ENCODE results near the gene DEPDC7.

The DEPDC7 gene

GRCh38 chr11:33055375-33055774 lies 39.7 kb downstream of the DEPDC7 start:
- Histone ChIP-seq H3K9me3 (ENCODE audit: control insufficient read depth, insufficient read depth, low read depth, low read length) (no peaks in the 10 kb centered on the region), H3K4me1 (ENCODE audit: control insufficient read depth, insufficient read depth, low read length) (no peaks in the 10 kb centered on the region), H3K4me3 (ENCODE audit: low read depth, low read length) (no peak overlapping the region), H3K27ac (ENCODE audit: extremely low read depth, low read depth, low read length) (no peak overlapping the region), H3K36me3 (ENCODE audit: control insufficient read depth in 2 of 2, insufficient read depth in 1 of 2, low read length in 2 of 2) (peaks cover 0 to 50% of the 10 kb centered on the region in 2 experiments; a peak in 2 of 3 replicates)
- ChIA-PET POLR2A (no interaction called here), CTCF (interaction anchor here (1.8 kb wide), 1 partner anchor 11 kb away, joined by 12 read pairs; no protein-coding TSS in a partner anchor)
- TF ChIP-seq ZNF501 (tag by site-specific recombination; IDR thresholded peaks at IDR 0.05) (no peak), ZNF530 (tag by site-specific recombination; IDR thresholded peaks at IDR 0.05; ENCODE audit: low read depth) (no peak), MYNN (tag by site-specific recombination; IDR thresholded peaks at IDR 0.05; ENCODE audit: borderline replicate concordance) (no peak), KLF7 (tag by site-specific recombination; IDR thresholded peaks at IDR 0.05; ENCODE audit: borderline replicate concordance) (no peak), ZSCAN5A (tag by site-specific recombination; IDR thresholded peaks at IDR 0.05) (no peak), ZNF837 (tag by site-specific recombination; IDR thresholded peaks at IDR 0.05) (no peak)

GRCh38 chr11:33057284-33057683 lies 41.6 kb downstream of the DEPDC7 start:
- H3K9me3 ChIP-seq (ENCODE audit: control insufficient read depth, insufficient read depth, low read depth, low read length): no peaks in the 10 kb centered on the region
- POLR2A ChIA-PET: interaction anchor here (0.6 to 1.0 kb wide), 2 partner anchors 12 to 18 kb away, joined by 3 read pairs; partner anchors contain the start of gene TCP11L1
- no peaks in the 10 kb centered on the region for H3K4me1 ChIP-seq (ENCODE audit: control insufficient read depth, insufficient read depth, low read length)
- CTCF ChIA-PET: interaction anchor here (1.2 to 1.7 kb wide), 3 partner anchors 8 to 248 kb away, joined by 3 to 4 read pairs (median 3); no protein-coding TSS in a partner anchor
- peaks cover 0 to 57% of the 10 kb centered on the region in 2 experiments; a peak in 1 of 3 replicates for H3K36me3 ChIP-seq (ENCODE audit: control insufficient read depth in 2 of 2, insufficient read depth in 1 of 2, low read length in 2 of 2)
- H3K4me3 ChIP-seq (ENCODE audit: low read depth, low read length): no peak overlapping the region
- H3K27ac ChIP-seq (ENCODE audit: extremely low read depth, low read depth, low read length): no peak overlapping the region
- no peak for TF ChIP-seq ZNF169 (tag by site-specific recombination; IDR thresholded peaks at IDR 0.05)

GRCh38 chr11:33059331-33060007 lies 43.8 kb downstream of the DEPDC7 start:
- Histone ChIP-seq H3K36me3 (ENCODE audit: control insufficient read depth in 2 of 2, insufficient read depth in 1 of 2, low read length in 2 of 2) (peaks cover 0 to 66% of the 10 kb centered on the region in 2 experiments; a peak in 1 of 3 replicates), H3K27ac (ENCODE audit: extremely low read depth, low read depth, low read length) (no peak overlapping the region), H3K4me3 (ENCODE audit: low read depth, low read length) (no peak overlapping the region), H3K4me1 (ENCODE audit: control insufficient read depth, insufficient read depth, low read length) (no peaks in the 10 kb centered on the region), H3K9me3 (ENCODE audit: control insufficient read depth, insufficient read depth, low read depth, low read length) (no peaks in the 10 kb centered on the region)
- ChIA-PET CTCF (interaction anchor here (0.7 to 1.4 kb wide), 3 partner anchors 16 to 100 kb away, joined by 3 to 4 read pairs (median 4); no protein-coding TSS in a partner anchor), POLR2A (no interaction called here)
- no peak for TF ChIP-seq ZBTB21 (tag by site-specific recombination; IDR thresholded peaks at IDR 0.05)
- no peak for TF ChIP-seq SCRT2 (tag by site-specific recombination; IDR thresholded peaks at IDR 0.05)
- TF ChIP-seq ZNF248 (tag by site-specific recombination; IDR thresholded peaks at IDR 0.05): no peak

GRCh38 chr11:33060271-33060670 lies 44.6 kb downstream of the DEPDC7 start:
- Histone ChIP-seq H3K4me1 (ENCODE audit: control insufficient read depth, insufficient read depth, low read length) (no peaks in the 10 kb centered on the region), H3K9me3 (ENCODE audit: control insufficient read depth, insufficient read depth, low read depth, low read length) (no peaks in the 10 kb centered on the region), H3K4me3 (ENCODE audit: low read depth, low read length) (no peak overlapping the region), H3K27ac (ENCODE audit: extremely low read depth, low read depth, low read length) (no peak overlapping the region), H3K36me3 (ENCODE audit: control insufficient read depth in 2 of 2, insufficient read depth in 1 of 2, low read length in 2 of 2) (peaks cover 0 to 62% of the 10 kb centered on the region in 2 experiments; a peak in 1 of 3 replicates)
- POLR2A ChIA-PET: no interaction called here
- CTCF ChIA-PET: interaction anchor here (1.2 to 1.8 kb wide), 3 partner anchors 17 to 101 kb away, joined by 3 to 5 read pairs (median 4); no protein-coding TSS in a partner anchor
- TF ChIP-seq ZBTB6 (tag by site-specific recombination; IDR thresholded peaks at IDR 0.05) (no peak), ZNF266 (tag by site-specific recombination; IDR thresholded peaks at IDR 0.05; ENCODE audit: low read depth) (no peak), PRDM4 (tag by site-specific recombination; IDR thresholded peaks at IDR 0.05) (no peak), ZBTB10 (tag by site-specific recombination; IDR thresholded peaks at IDR 0.05) (no peak), ZNF645 (tag by site-specific recombination; IDR thresholded peaks at IDR 0.05) (no peak)
